Lung (tissue), 12 donors: Measurements from ENCODE around the gene RASGRP2. TPM values are rescaled to one million over a fixed set of nuclear protein-coding genes. Genes with fewer than 3 reads are reported as not detected.

Experiments
- ATAC-seq: fragments of 200-7000 bp; cut with Tn5 transposase; one replicate; pipeline ENCODE4 v1.9.1; 2020; ENCODE audit warnings: moderate number of reproducible peaks; ENCODE audit not compliant: insufficient read depth, low FRiP score
- DNase-seq, 3 donors: peaks; one replicate each; pipeline ENCODE4 v3.0.0-alpha.2; 2013 to 2017
- H3K27ac ChIP-seq, 2 donors: one replicate each; pipeline ENCODE4 v1.5.1; 2013; ENCODE audit warnings: mild to moderate bottlenecking in 2 of 2, moderate library complexity in 2 of 2, control low read depth in 1 of 2, inconsistent platforms in 1 of 2, low read depth in 1 of 2, low read length in 1 of 2
- H3K27me3 ChIP-seq, 3 donors: one replicate each; pipeline ENCODE4 v1.5.1; 2013; ENCODE audit warnings: low read length in 2 of 3; ENCODE audit not compliant: control insufficient read depth in 3 of 3, insufficient read depth in 3 of 3
- H3K36me3 ChIP-seq, 4 donors: one replicate each; pipeline ENCODE4 v1.5.1; 2013; ENCODE audit warnings: low read length in 4 of 4, mild to moderate bottlenecking in 1 of 4, moderate library complexity in 1 of 4; ENCODE audit not compliant: control insufficient read depth in 4 of 4, insufficient read depth in 4 of 4
- H3K4me1 ChIP-seq, 5 donors: one replicate each; pipeline ENCODE4 v1.5.1; 2013; ENCODE audit warnings: low read length in 5 of 5, mild to moderate bottlenecking in 2 of 5, moderate library complexity in 1 of 5; ENCODE audit not compliant: control insufficient read depth in 5 of 5, insufficient read depth in 5 of 5
- H3K4me3 ChIP-seq: one replicate; pipeline ENCODE4 v1.5.1; 2013; ENCODE audit warnings: mild to moderate bottlenecking, control low read depth, moderate library complexity
- H3K9ac ChIP-seq, 2 donors: one replicate each; pipeline ENCODE4 v1.5.1; 2013; ENCODE audit warnings: low read length in 2 of 2, control low read depth in 1 of 2; ENCODE audit not compliant: insufficient read depth in 1 of 2
- H3K9me3 ChIP-seq, 4 donors: one replicate each; pipeline ENCODE4 v1.5.1; 2013; ENCODE audit warnings: low read length in 3 of 4, mild to moderate bottlenecking in 1 of 4, moderate library complexity in 1 of 4; ENCODE audit not compliant: control insufficient read depth in 4 of 4, insufficient read depth in 3 of 4
- CTCF ChIP-seq: IDR thresholded peaks from 2 replicates; pipeline ENCODE4 v1.5.1; 2012; ENCODE audit warnings: mild to moderate bottlenecking; ENCODE audit errors: control extremely low read depth, extremely low read depth
- WGBS, 2 donors: extraction: QIAGEN DNeasy Blood & Tissue Kit; methylation state at CpG; one replicate each; pipeline ENCODE4 v1.1.7; 2013; 5-methylcytosine and 5-hydroxymethylcytosine counted together
- polyA plus RNA-seq, 2 donors: library from polyadenylated mRNA; stranded (reverse); fragments of 200-250 nt; gene quantifications; one replicate each; pipeline ENCODE4 v1.2.1, GENCODE V29; 2013
- total RNA-seq, 2 donors: library from RNA; depleted of rRNA in 1 of 2; stranded (reverse); fragments of >200 nt in 1 of 2; gene quantifications; one replicate each; pipeline ENCODE4 v1.2.1, GENCODE V29; 2014 to 2021
- donor health status: control.
- donor health status: control.
- donor health status: Bipolar disorder and iron deficiency.
- donor health status: healthy.
- donor health status: DM: yes; HTN: yes; CAD: no.

The RASGRP2 gene
- total and polyA plus RNA-seq, 4 donors = 20.0 to 46.4 (median 30.8) TPM

DNA sequence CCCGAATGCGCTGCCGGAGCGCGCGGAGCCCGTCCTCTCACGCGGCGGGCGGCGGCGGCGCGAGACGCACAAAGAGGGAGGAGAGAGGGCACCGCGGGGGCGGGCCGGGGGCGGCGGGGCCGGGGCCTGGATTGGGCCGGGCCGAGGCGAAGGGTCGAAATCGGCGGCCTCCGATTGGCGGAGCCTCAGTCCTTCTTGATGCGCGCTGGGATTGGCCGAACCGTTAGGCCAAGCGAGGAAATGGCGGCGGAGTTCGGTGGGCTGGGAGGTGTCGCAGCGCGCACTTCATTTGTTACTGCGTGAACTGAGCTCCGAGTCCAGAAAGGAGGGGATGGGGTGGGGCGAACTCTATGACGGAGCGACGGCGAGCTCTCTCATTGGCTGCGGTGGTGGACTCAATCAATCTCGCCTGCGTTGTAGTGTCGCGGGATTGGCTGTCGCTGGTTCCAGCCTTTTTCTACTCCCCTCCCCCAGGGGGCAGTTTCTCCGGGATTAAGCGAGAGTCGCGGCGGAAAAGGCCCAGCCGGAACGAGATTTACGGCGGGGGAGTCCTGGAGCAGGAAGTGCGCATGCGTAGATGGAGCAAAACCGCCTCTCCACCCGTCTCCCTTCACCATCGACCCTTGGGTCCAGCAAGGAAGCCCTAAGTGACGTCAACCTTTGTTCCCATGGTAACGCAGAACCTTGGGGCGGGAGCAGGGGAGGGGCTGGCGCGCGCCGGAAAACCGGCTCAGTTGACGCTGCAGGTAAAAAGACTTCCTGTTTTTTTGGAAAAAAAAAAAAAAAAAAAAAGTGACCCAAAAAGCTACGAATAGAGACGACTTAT, 34.7 kb upstream of the RASGRP2 start, which contains the start of gene SF1:
SF1 (minus strand) TSS at position 70 of the 826 bp plus-strand sequence. CDS start 150 bp downstream, outside the sequence.
- TF ChIP-seq CTCF = no peak
- DNase-seq (peak; percentile 100), ATAC-seq (peak; percentile 91)

DNA sequence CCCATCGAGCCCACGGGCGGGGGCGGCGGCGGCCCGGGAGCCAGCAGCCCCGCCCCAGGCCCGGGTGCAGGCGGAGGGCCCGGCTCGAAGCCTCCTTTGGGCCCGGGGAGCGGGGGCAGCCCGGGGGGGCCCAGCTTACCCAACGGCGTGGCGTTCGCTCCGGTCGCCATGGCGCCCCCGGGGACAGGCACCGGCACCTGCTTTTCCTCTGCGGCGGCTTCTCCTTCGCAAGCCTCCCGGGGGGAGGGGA, 34.2 kb upstream of the RASGRP2 start:
- Histone ChIP-seq H3K4me1 (peaks cover 2 to 22% (median 11%) of the 10 kb centered on the region in 5 donors), H3K9me3 (no peaks in the 10 kb centered on the region), H3K36me3 (peaks cover 14 to 36% (median 29%) of the 10 kb centered on the region in 4 donors), H3K4me3 (peak overlapping the region; percentile 93), H3K27ac (peak overlapping the region; percentile 100), H3K27me3 (no peaks in the 10 kb centered on the region), H3K9ac (peak overlapping the region in 1 of 2 donors; percentile 40)
- DNase-seq = no peak
- TF ChIP-seq CTCF = no peak
- WGBS, 2 donors = 0 to 1% methylated on average over 7 to 28 of the region's 28 CpGs
- no peak for ATAC-seq

More for the DNA sequence above, 34.7 kb upstream of the RASGRP2 start, which contains the start of gene SF1:
- Histone ChIP-seq H3K27me3 (no peaks in the 10 kb centered on the region), H3K4me3 (peak within 1 kb of the TSS; percentile 98), H3K9ac (peak within 1 kb of the TSS; percentile 42 to 96), H3K9me3 (no peaks in the 10 kb centered on the region), H3K36me3 (peaks cover 14 to 30% (median 24%) of the 10 kb centered on the region in 4 donors), H3K27ac (peak within 1 kb of the TSS; percentile 100), H3K4me1 (peaks cover 2 to 20% (median 11%) of the 10 kb centered on the region in 5 donors)
- 0 to 1% methylated on average over 76 to 80 of the region's 80 CpGs for WGBS, 2 donors

- Histone ChIP-seq H3K9ac (peak overlapping the region in 1 of 2 donors; percentile 76), H3K4me3 (peak overlapping the region; percentile 98), H3K4me1 (peaks cover 4 to 26% (median 11%) of the 10 kb centered on the region in 5 donors), H3K36me3 (peaks cover 18 to 40% (median 35%) of the 10 kb centered on the region in 4 donors), H3K27me3 (no peaks in the 10 kb centered on the region), H3K27ac (peak overlapping the region; percentile 100), H3K9me3 (no peaks in the 10 kb centered on the region)
- no peak for TF ChIP-seq CTCF
- DNase-seq (peak; percentile 88 to 93 (median 90)), ATAC-seq (peak; percentile 21)
- WGBS, 2 donors = 0% methylated on average over 51 to 98 of the region's 98 CpGs
These were observed 33.7 kb upstream of the RASGRP2 start for GRCh38 chr11:64777449-64778222.
